Cardiac muscle cell (in vitro differentiated cells and primary cell): ENCODE data around the gene ZDHHC7. TPM values are rescaled to one million over a fixed set of nuclear protein-coding genes. Genes with fewer than 3 reads are reported as not detected.

Experiments used
- DNase-seq, 2 donors: peaks; one replicate each; pipeline versions ENCODE4 v3.0.0 to v3.0.0-alpha.2; 2010 to 2017; ENCODE audit warnings: low read depth in 1 of 2, low spot score in 1 of 2
- H3K27ac ChIP-seq: fragments of 200-600 bp; sonication (generic); 2 replicates; pipeline ENCODE4 v1.5.1; 2016
- H3K27me3 ChIP-seq: fragments of 200-600 bp; sonication (generic); 2 replicates; pipeline ENCODE4 v1.6.0; 2016; ENCODE audit warnings: control low read depth
- H3K36me3 ChIP-seq: fragments of 200-600 bp; sonication (generic); 2 replicates; pipeline ENCODE4 v1.5.1; 2016; ENCODE audit warnings: control low read depth
- H3K4me1 ChIP-seq: fragments of 200-600 bp; sonication (generic); 2 replicates; pipeline ENCODE4 v1.8.1; 2017; ENCODE audit warnings: low read depth, mild to moderate bottlenecking, mixed run types
- H3K4me3 ChIP-seq: fragments of 200-600 bp; sonication (generic); 2 replicates; pipeline ENCODE4 v1.5.1; 2016; ENCODE audit warnings: mild to moderate bottlenecking
- H3K9me3 ChIP-seq: fragments of 200-600 bp; sonication (generic); 2 replicates; pipeline ENCODE4 v1.5.1; 2017; ENCODE audit warnings: low read depth, mild to moderate bottlenecking, control low read depth
- polyA plus RNA-seq: library from polyadenylated mRNA; unstranded; fragments of >200 nt; fragmentation: Nextera tagmentation; extraction: Ambion mirVana; gene quantifications from 2 replicates; pipeline ENCODE4 v1.2.1, GENCODE V29; 2016
- total RNA-seq: library from RNA; depleted of rRNA; stranded (reverse); fragments of >200 nt; gene quantifications from 2 replicates; pipeline ENCODE4 v1.2.3, GENCODE V29; 2016
- TF ChIP-seq, protein P1 (sequence below): IDR thresholded peaks from 2 replicates; pipeline ENCODE4 v1.5.1; 2012; ENCODE audit warnings: low read depth, mild to moderate bottlenecking, low read length

Gene ZDHHC7
- total and polyA plus RNA-seq, 2 experiments from 2014 or later: 57.8 to 70.1 TPM

- Histone ChIP-seq H3K36me3 (no peaks in the 10 kb centered on the region), H3K27me3 (no peaks in the 10 kb centered on the region), H3K9me3 (no peaks in the 10 kb centered on the region), H3K4me1 (peaks cover 22% of the 10 kb centered on the region), H3K4me3 (no peak overlapping the region), H3K27ac (no peak overlapping the region)
- TF ChIP-seq, protein P1, sequence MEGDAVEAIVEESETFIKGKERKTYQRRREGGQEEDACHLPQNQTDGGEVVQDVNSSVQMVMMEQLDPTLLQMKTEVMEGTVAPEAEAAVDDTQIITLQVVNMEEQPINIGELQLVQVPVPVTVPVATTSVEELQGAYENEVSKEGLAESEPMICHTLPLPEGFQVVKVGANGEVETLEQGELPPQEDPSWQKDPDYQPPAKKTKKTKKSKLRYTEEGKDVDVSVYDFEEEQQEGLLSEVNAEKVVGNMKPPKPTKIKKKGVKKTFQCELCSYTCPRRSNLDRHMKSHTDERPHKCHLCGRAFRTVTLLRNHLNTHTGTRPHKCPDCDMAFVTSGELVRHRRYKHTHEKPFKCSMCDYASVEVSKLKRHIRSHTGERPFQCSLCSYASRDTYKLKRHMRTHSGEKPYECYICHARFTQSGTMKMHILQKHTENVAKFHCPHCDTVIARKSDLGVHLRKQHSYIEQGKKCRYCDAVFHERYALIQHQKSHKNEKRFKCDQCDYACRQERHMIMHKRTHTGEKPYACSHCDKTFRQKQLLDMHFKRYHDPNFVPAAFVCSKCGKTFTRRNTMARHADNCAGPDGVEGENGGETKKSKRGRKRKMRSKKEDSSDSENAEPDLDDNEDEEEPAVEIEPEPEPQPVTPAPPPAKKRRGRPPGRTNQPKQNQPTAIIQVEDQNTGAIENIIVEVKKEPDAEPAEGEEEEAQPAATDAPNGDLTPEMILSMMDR: no peak
- DNase-seq: no peak
Measured at GRCh38 chr16:84925773-84926372, 85.5 kb downstream of the ZDHHC7 start.

DNA sequence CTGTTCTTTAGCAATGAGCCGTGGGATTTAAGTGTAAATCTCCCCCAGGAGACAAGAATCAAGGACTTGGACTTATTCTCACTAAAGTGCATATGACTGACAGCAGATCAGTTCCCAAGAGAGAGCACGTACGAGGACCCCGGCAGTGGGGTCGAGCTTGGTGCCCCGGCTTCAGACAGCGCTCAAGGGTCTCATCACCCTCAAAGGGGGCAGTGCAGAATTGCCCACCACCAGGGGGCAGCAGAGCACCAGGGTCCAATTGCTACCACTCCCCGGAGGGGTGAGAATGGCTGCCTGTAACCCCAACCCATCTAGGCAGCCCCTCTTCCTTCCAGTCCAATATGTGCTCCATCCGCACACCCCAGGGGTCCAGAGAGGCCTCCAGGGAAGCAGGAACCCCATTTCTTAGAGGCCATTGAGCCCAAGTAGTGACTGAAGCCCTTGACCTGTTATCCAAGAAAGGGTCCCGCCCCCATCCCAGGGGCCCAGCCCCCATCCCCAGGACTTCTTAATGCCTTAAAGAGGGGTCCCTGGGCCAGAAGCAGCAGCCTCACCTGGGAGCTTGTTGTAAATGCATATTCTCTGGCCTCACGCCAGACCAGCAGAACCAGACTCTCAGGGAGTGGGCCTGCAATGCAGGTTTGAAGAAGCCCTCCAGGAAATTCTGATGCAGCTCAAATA, 86.1 kb downstream of the ZDHHC7 start:
- Histone ChIP-seq H3K9me3 (no peaks in the 10 kb centered on the region), H3K36me3 (no peaks in the 10 kb centered on the region), H3K4me1 (peaks cover 22% of the 10 kb centered on the region), H3K4me3 (no peak overlapping the region), H3K27ac (no peak overlapping the region), H3K27me3 (no peaks in the 10 kb centered on the region)
- DNase-seq: peak; percentile 39 to 60
- TF ChIP-seq, protein P1: peak; percentile 84

DNA sequence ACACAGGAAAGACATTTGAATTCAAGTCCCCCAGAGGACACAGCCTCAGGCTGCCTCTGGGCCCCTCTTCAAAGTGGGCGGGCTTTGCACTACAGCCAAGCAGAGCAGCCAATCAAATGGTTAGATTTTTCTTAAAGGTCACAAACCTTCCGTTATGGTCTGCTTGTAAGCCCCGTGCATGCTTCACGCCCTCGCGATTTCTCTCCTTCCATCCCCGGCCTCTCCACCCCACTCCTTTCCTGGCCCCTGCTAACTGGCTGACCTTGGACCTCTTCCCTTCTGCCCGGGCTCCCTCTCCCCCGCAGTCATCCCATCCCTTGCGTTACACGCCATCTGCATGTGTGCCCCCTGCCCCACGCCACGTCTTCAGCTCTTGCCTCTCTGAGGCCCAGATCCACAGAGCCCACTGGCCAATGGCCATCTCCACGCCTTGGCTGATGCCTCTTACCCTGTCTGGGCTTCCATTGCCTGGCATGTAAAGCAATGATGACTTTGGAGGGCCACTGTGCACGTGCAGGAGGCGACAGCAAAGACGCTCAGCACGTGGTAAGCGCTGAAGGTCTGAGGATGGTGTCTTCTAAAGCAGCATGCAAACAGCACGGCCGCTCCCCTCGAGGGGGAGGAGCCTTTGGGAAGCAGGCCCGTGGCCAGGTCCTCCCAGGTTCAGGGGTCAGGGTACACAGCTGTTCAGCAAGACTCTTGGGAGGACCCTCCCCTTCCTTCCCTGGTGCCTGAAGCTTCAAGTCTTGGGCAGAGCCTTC, 86.8 kb downstream of the ZDHHC7 start:
- DNase-seq: peak in 1 of 2 donors; percentile 43
- Histone ChIP-seq H3K27ac (no peak overlapping the region), H3K4me3 (no peak overlapping the region), H3K9me3 (no peaks in the 10 kb centered on the region), H3K27me3 (no peaks in the 10 kb centered on the region), H3K36me3 (no peaks in the 10 kb centered on the region), H3K4me1 (peaks cover 21% of the 10 kb centered on the region)
- TF ChIP-seq, protein P1: no peak

Other genes with a start within 250 kb of the ZDHHC7 start
- gene CRISPLD2, start 191.6 kb downstream of the ZDHHC7 start, total RNA-seq: 1.7 and 2.7 TPM in 2 replicates
- 0.91 and 3.7 TPM in 2 replicates for gene CRISPLD2, start 191.6 kb downstream of the ZDHHC7 start, polyA plus RNA-seq
- gene KIAA0513, start 16.3 kb upstream of the ZDHHC7 start, total RNA-seq: 23.4 and 24.6 TPM in 2 replicates
- gene KIAA0513, start 16.3 kb upstream of the ZDHHC7 start, polyA plus RNA-seq: 12.8 and 29.1 TPM in 2 replicates
- not detected in 2 replicates for gene CIBAR2, start 100.9 kb upstream of the ZDHHC7 start, total RNA-seq
- gene CIBAR2, start 100.9 kb upstream of the ZDHHC7 start, polyA plus RNA-seq: not detected in 2 replicates